B cell (primary cell): ENCODE data around the gene RPL13A. TPM values are rescaled to one million over a fixed set of nuclear protein-coding genes. Genes with fewer than 3 reads are reported as not detected.

ENCODE experiments used
- ATAC-seq: fragments of 200-7000 bp; cut with Tn5 transposase; one replicate; pipeline ENCODE4 v1.10.0; 2021; ENCODE audit warnings: low read depth, mild to moderate bottlenecking, moderate number of reproducible peaks, moderate library complexity
- CTCF ChIA-PET: fragments of 350-600 bp; sonication (Branson Sonifier 250); formaldehyde crosslinking; loops from one replicate; lab custom pipeline; 2021; ENCODE audit warnings: antibody characterized with exemption, inconsistent platforms; lab: Charles Lee
- POLR2A ChIA-PET: fragments of 350-600 bp; sonication (Branson Sonifier 250); formaldehyde crosslinking; loops from one replicate; lab custom pipeline; 2021; ENCODE audit warnings: antibody characterized with exemption; lab: Charles Lee
- DNase-seq: peaks from one replicate; pipeline ENCODE4 v3.0.0; 2013
- H2AFZ ChIP-seq: 2 replicates; pipeline ENCODE4 v1.6.1; 2012; ENCODE audit warnings: mild to moderate bottlenecking, low read depth, low read length; ENCODE audit not compliant: insufficient read depth, poor library complexity, severe bottlenecking
- H3K27ac ChIP-seq, 2 donors: 1 replicate in 1 of 2; 2 replicates in 1 of 2; pipeline ENCODE4 v1.5.1; 2012 to 2013; ENCODE audit warnings: low read length in 2 of 2, mild to moderate bottlenecking in 2 of 2, moderate library complexity in 1 of 2
- H3K27me3 ChIP-seq, 4 experiments: fragments of 200-600 bp in 1 of 4; sonication (generic) in 1 of 4; replicated peaks in 1 of 4; 1 replicate in 2 of 4; 2 replicates in 2 of 4; pipeline versions ENCODE4 v1.6.1 to v1.7.0; 2013 to 2016; ENCODE audit warnings: low read length in 3 of 4, mild to moderate bottlenecking in 2 of 4, mixed read lengths in 1 of 4, moderate library complexity in 1 of 4; ENCODE audit not compliant: insufficient read depth in 4 of 4, control insufficient read depth in 3 of 4; ENCODE audit errors: control extremely low read depth in 1 of 4
- H3K36me3 ChIP-seq, 2 experiments: replicated peaks in 1 of 2; 1 replicate in 1 of 2; 2 replicates in 1 of 2; pipeline versions ENCODE4 v1.6.1 to v1.7.1; 2013; ENCODE audit warnings: low read length in 1 of 2; ENCODE audit not compliant: insufficient read depth in 2 of 2, control insufficient read depth in 1 of 2; ENCODE audit errors: control extremely low read depth in 1 of 2, extremely low read depth in 1 of 2
- H3K4me1 ChIP-seq, 2 donors: fragments of 200-600 bp in 1 of 2; sonication (generic) in 1 of 2; 1 replicate in 1 of 2; 2 replicates in 1 of 2; pipeline versions ENCODE4 v1.5.1 to v1.6.1; 2013 to 2017; ENCODE audit warnings: low read length in 2 of 2; ENCODE audit not compliant: control insufficient read depth in 2 of 2, insufficient read depth in 2 of 2
- H3K4me2 ChIP-seq: replicated peaks from 2 replicates; pipeline ENCODE3; 2012; ENCODE audit warnings: mild to moderate bottlenecking, low read depth, low read length; ENCODE audit not compliant: poor library complexity, severe bottlenecking
- H3K4me3 ChIP-seq, 5 experiments: fragments of 200-600 bp in 1 of 5; sonication (generic) in 1 of 5; 1 replicate in 3 of 5; 2 replicates in 2 of 5; pipeline versions ENCODE4 v1.5.1 to v1.7.0; 2011 to 2016; ENCODE audit warnings: low read length in 4 of 5, mild to moderate bottlenecking in 4 of 5, low read depth in 2 of 5, control low read depth in 1 of 5, moderate library complexity in 1 of 5; ENCODE audit not compliant: insufficient read depth in 1 of 5; ENCODE audit errors: control extremely low read depth in 1 of 5, extremely low read depth in 1 of 5
- H3K79me2 ChIP-seq: fragments of 200-600 bp; sonication (generic); one replicate; pipeline ENCODE4 v1.6.0; 2016; ENCODE audit warnings: low read length; ENCODE audit not compliant: control insufficient read depth, insufficient read depth
- H3K9ac ChIP-seq: fragments of 200-600 bp; sonication (generic); 2 replicates; pipeline ENCODE4 v1.6.1; 2017; ENCODE audit warnings: mild to moderate bottlenecking, low read length, moderate library complexity
- H3K9me3 ChIP-seq, 3 donors: one replicate each; pipeline versions ENCODE4 v1.6.1 to v1.7.1; 2013; ENCODE audit warnings: low read length in 2 of 3; ENCODE audit not compliant: control insufficient read depth in 2 of 3, insufficient read depth in 1 of 3; ENCODE audit errors: control extremely low read depth in 1 of 3
- H4K20me1 ChIP-seq: 2 replicates; pipeline ENCODE4 v1.6.0; 2012; ENCODE audit warnings: mild to moderate bottlenecking, low read length; ENCODE audit not compliant: insufficient read depth, control insufficient read depth, poor library complexity, severe bottlenecking
- H3K27ac Mint-ChIP-seq: one replicate; pipeline ENCODE4 v1.8.0; 2021; ENCODE audit warnings: mixed read lengths
- H3K27me3 Mint-ChIP-seq: one replicate; pipeline ENCODE4 v1.8.0; 2021; ENCODE audit warnings: mixed read lengths
- H3K4me1 Mint-ChIP-seq: one replicate; pipeline ENCODE4 v1.8.0; 2021; ENCODE audit warnings: mixed read lengths
- H3K4me3 Mint-ChIP-seq: one replicate; pipeline ENCODE4 v1.8.0; 2021; ENCODE audit warnings: mixed read lengths
- H3K9me3 Mint-ChIP-seq: one replicate; pipeline ENCODE4 v1.8.0; 2022; ENCODE audit warnings: mixed read lengths; ENCODE audit not compliant: insufficient read depth
- EZH2 ChIP-seq: IDR thresholded peaks from 2 replicates; pipeline ENCODE4 v1.6.1; 2012; ENCODE audit warnings: borderline replicate concordance, low read depth, mild to moderate bottlenecking, moderate library complexity, low read length; ENCODE audit not compliant: insufficient read depth, poor library complexity, severe bottlenecking
- WGBS: methylation state at CpG from one replicate; pipeline ENCODE4 v1.1.5; 2013; ENCODE audit warnings: missing lambda C conversion rate; ENCODE audit not compliant: insufficient coverage; 5-methylcytosine and 5-hydroxymethylcytosine counted together
- intact Hi-C: fragments of 100-400 bp; cut with micrococcal nuclease; formaldehyde crosslinking; loops from one replicate; pipeline ENCODE4 v1.10.0; 2022
- polyA plus RNA-seq: library from polyadenylated mRNA; depleted of rRNA; stranded (reverse); fragments of >200 nt; gene quantifications from 2 replicates; pipeline ENCODE4 v1.2.3, GENCODE V29; 2012
- total RNA-seq, 2 donors: library from RNA; stranded (reverse); fragments of 120-200 nt in 1 of 2; gene quantifications; 1 replicate in 1 of 2; 2 replicates in 1 of 2; pipeline versions ENCODE4 v1.2.3 to v1.2.4, GENCODE V29; 2013 to 2022
- TF ChIP-seq, protein P1 (sequence below): fragments of 200-600 bp; IDR thresholded peaks from one replicate; pipeline ENCODE4 v1.8.0; 2022; ENCODE audit warnings: antibody characterized with exemption, mild to moderate bottlenecking

RPL13A gene
- total and polyA plus RNA-seq, 2 donors (not counting 1 experiment from before 2014, with no cell fraction given), result 5,457 to 6,298 TPM

- H2AFZ ChIP-seq, result no peak overlapping the region
- ATAC-seq (no peak), DNase-seq (no peak)
- CTCF ChIA-PET, result no interaction called here
- POLR2A ChIA-PET, result interaction anchor here (0.6 to 1.9 kb wide), 3 partner anchors 9 to 39 kb away, joined by 5 to 7 read pairs (median 7); no protein-coding TSS in a partner anchor
- Mint-ChIP-seq H3K4me3 (peak overlapping the region; percentile 99), H3K9me3 (no peaks in the 10 kb centered on the region), H3K4me1 (peaks cover 53% of the 10 kb centered on the region), H3K27ac (peak overlapping the region; percentile 97), H3K27me3 (no peaks in the 10 kb centered on the region)
- H3K9me3 ChIP-seq, result peaks cover 0 to 5% (median 0%) of the 10 kb centered on the region in 3 donors
- intact Hi-C loops, result no loop called here
- H3K36me3 ChIP-seq, result peaks cover 10 to 44% of the 10 kb centered on the region in 2 experiments
- TF ChIP-seq EZH2, result no peak
- TF ChIP-seq, protein P1, sequence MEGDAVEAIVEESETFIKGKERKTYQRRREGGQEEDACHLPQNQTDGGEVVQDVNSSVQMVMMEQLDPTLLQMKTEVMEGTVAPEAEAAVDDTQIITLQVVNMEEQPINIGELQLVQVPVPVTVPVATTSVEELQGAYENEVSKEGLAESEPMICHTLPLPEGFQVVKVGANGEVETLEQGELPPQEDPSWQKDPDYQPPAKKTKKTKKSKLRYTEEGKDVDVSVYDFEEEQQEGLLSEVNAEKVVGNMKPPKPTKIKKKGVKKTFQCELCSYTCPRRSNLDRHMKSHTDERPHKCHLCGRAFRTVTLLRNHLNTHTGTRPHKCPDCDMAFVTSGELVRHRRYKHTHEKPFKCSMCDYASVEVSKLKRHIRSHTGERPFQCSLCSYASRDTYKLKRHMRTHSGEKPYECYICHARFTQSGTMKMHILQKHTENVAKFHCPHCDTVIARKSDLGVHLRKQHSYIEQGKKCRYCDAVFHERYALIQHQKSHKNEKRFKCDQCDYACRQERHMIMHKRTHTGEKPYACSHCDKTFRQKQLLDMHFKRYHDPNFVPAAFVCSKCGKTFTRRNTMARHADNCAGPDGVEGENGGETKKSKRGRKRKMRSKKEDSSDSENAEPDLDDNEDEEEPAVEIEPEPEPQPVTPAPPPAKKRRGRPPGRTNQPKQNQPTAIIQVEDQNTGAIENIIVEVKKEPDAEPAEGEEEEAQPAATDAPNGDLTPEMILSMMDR, result no peak
- H3K9ac ChIP-seq, result peak overlapping the region; percentile 100
- peaks cover 40% of the 10 kb centered on the region for H3K79me2 ChIP-seq
- no peak overlapping the region for H3K4me3 ChIP-seq
- no peaks in the 10 kb centered on the region for H3K27me3 ChIP-seq
- H3K4me2 ChIP-seq, result peak overlapping the region; percentile 93
- peak overlapping the region; percentile 25 to 97 for H3K27ac ChIP-seq
- 83% methylated on average over 18 of the region's 27 CpGs for WGBS
- peaks cover 45% of the 10 kb centered on the region for H4K20me1 ChIP-seq
- H3K4me1 ChIP-seq, result peaks cover 17 to 47% of the 10 kb centered on the region in 2 donors
These were observed 3.0 kb downstream of the RPL13A start for GRCh38 chr19:49490287-49491029.
